GM18507 (cell line): ENCODE data around the gene SH3YL1.
"Not testable (repeated sequence)": the region's sequence is repeated elsewhere in the genome, so short reads cannot be mapped to it uniquely, and the experiment has no call there.

Experiments used
- DNase-seq: peaks from one replicate; pipeline ENCODE4 v3.0.0; 2011; ENCODE audit warnings: low read depth; ENCODE audit not compliant: insufficient read length; ENCODE audit errors: extremely low spot score
- FAIRE-seq: peaks from 2 replicates; lab custom pipeline; 2011; peaks lifted over from hg19 to GRCh38; lab: Jason Lieb, UNC

Gene SH3YL1

GRCh38 chr2:195932-196331 lies 67.9 kb downstream of the SH3YL1 start:
- no peak for FAIRE-seq
- no peak for DNase-seq

DNA sequence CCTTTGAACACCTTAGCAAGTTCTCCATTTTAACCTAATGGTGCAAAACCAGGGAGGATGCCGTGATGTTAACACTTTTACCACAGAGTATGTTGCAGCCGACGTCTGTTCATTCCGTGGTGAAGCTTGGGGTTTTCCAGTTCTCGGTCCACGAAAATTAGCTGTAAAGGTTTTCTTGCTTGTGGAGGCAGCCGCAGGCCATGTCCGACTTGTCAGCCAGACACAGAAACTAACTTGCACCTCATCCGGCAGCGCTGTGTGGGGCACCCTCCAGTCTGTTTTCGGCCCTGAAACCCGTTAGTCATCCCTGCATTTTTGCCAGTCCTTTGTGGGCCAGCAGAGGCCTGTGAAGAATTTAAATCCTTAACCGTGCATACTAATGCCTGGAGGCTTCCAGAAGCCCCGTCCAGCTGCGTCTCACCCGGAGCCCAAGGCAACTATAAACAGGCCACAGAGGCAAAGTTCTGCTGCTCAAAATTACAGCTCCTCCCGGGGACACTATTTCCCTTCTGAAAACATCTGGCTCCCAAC lies 70.6 kb downstream of the SH3YL1 start:
- FAIRE-seq: no peak

GRCh38 chr2:191311-192190 lies 72.3 kb downstream of the SH3YL1 start:
- DNase-seq (no peak), FAIRE-seq (no peak)

More for the DNA sequence above, 70.6 kb downstream of the SH3YL1 start:
- no peak for DNase-seq

- no peak for DNase-seq
These were observed 76.0 kb downstream of the SH3YL1 start for GRCh38 chr2:187825-188224.

GRCh38 chr2:185221-185620 lies 78.6 kb downstream of the SH3YL1 start:
- FAIRE-seq: no peak

More at GRCh38 chr2:187825-188224, 76.0 kb downstream of the SH3YL1 start:
- FAIRE-seq: no peak

GRCh38 chr2:184695-185094 lies 79.1 kb downstream of the SH3YL1 start:
- DNase-seq: no peak
- FAIRE-seq: no peak

More at GRCh38 chr2:185221-185620, 78.6 kb downstream of the SH3YL1 start:
- DNase-seq: no peak

DNA sequence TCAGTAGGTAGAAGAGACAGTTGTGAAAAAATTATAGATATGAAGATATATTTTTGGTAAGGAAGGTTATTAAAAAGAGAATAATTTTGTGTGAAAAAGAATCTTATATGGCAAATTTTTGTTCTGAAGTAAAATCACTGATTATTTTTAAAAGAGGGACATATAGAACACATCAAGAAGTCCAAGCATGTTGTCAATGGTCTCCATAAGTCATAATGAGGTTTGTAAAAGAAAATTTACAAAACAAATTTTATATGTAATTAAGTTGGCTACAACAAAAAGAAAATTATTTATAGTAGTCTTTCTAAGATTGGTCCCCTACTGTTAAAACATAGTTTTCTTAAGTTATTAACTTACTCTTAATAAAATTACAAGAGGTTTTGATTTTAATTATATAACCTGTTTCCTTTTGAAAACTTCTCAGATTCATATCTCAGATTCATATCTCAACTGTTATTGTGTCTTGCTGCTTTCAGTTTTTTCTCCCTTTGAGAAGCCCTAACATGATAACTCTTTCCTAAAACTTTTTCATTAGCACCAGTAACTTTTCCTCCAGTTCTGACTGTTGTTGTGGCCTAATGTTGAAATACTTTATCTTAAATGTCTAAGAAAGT lies 81.2 kb downstream of the SH3YL1 start:
- FAIRE-seq (no peak), DNase-seq (no peak)

DNA sequence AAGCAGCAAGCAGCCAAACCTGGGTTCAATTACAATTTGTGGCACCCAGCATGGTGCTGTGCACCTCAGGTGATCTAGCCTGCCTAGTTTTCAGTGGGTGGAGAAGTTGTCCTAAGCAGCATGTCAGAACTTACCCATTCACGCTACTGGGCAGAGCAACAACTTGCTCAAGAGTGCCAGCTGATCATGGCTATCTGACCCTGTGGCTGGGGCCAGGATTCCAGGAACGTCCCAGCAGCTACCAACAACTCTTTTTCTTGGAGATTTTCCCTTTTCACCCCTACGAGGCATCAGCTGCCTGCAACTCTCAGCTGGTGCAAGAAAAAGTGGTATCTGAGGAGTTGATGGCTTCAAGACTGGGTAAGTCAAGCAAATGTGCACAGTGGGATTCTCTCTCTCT lies 83.5 kb downstream of the SH3YL1 start:
- no peak for FAIRE-seq
- no peak for DNase-seq

DNA sequence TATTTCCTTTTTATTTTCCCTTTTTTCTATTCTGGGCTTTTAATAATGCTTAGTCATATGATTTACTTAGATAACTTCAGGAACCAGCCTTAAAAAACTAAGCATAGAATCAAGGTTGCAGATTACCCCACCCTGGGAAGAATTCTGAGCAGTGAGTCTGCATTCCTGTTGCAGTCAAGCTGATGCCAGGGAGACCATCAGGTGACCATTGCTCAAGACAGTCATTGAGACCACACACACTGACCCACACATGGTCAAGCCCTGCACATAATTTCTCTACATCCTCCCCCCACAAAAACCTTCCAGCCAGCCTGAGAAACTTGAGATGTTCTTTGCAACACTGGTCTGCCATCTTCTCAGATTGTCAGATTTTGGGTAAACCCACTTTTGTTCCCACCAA lies 83.9 kb downstream of the SH3YL1 start:
- no peak for FAIRE-seq
- DNase-seq: no peak

GRCh38 chr2:177733-178132 lies 86.1 kb downstream of the SH3YL1 start:
- DNase-seq: no peak
- FAIRE-seq: no peak

GRCh38 chr2:176917-177316 lies 86.9 kb downstream of the SH3YL1 start:
- no peak for DNase-seq
- FAIRE-seq: no peak

DNA sequence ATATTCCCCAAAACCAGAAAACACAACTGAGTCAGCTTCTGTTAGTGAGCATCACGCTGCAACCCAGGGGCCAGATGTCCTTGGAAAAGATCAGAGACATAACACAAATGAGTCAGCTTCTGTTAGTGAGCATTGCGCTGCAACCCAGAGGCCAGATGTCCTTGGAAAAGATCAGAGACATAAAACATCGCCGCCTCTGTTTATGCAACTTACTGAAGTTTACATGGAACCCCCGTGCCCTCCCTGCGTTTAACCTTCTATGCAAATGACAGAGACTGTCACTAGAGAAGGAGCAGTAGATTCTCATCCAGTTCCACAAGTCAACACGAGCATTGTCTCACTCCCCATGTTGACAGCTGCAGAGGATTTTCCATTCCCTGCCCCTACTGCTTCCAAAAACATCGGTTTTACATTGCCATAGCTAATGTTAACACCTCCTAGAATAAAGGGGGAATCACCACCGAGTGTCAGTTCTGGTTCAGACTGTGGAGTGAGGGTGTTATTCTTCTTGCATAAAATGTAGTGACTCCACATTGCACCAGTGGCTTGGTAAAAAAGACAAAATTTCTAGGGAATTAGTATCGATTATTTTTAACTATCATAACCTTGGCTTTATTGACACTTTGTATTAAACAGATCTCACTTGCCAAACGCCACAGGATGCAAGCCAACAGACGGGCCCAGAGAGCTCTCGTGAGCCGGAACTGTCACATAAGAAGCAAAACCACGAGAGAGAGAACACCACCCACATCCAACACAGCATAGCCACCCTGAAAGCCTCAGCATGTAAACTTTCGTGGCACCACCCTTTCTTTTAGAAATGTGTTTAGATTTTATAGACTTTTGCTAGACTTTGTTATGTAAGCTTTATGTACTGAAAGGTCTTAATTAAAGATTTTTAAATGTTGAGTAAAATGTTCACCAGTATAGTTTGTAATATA lies 87.7 kb downstream of the SH3YL1 start:
- DNase-seq: no peak
- no peak for FAIRE-seq

DNA sequence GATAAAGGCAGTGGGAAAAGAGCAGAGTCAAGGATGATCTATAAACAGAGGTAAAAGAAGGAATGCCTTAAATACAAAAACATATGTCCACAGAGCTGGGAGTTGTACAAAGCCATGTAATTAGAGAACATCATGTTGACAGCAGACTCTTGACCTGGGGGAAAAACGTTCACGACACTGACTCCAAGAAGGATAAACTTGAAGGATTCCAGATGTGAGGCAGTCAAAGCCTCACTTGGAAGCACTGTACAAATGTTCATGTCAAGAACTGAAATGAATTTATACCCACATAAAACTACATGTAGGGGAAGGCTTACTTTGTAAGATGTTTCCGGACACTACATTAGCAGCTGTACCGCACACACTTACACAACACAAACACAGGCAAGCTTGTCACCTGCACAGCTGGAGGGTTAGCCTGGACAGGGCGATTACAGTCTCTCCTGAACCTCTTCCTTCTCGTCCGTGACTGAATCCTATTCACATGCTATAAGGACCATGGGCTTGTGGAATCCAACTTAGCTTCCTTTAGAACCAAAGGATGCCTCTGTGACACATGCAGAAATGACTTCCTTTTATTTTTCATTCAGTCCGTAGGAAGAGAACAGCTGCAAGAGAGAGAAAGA lies 88.6 kb downstream of the SH3YL1 start:
- no peak for DNase-seq
- FAIRE-seq: no peak

- DNase-seq, FAIRE-seq: not testable (repeated sequence)
These were observed 91.7 kb downstream of the SH3YL1 start for GRCh38 chr2:172120-172519.

GRCh38 chr2:169741-170140 lies 94.1 kb downstream of the SH3YL1 start:
- FAIRE-seq: no peak
- DNase-seq: no peak
